GM19324 (cell line): ENCODE data around the gene CMTM3.
"Not testable (repeated sequence)": the region's sequence is repeated elsewhere in the genome, so short reads cannot be mapped to it uniquely, and the experiment has no call there.

ENCODE experiments used
- ATAC-seq: cut with Tn5 transposase; IDR thresholded peaks from one replicate; pipeline ENCODE4 v1.9.1; 2021; ENCODE audit warnings: mild to moderate bottlenecking, moderate library complexity; ENCODE audit not compliant: unreplicated experiment, low FRiP score

The CMTM3 gene

GRCh38 chr16:66630561-66631260 lies 26.2 kb downstream of the CMTM3 start:
- not testable (repeated sequence) for ATAC-seq

GRCh38 chr16:66631558-66631957 lies 27.1 kb downstream of the CMTM3 start:
- not testable (repeated sequence) for ATAC-seq

- no peak for ATAC-seq
Measured at GRCh38 chr16:66634527-66635196, 30.2 kb downstream of the CMTM3 start.

GRCh38 chr16:66635406-66635805 lies 30.9 kb downstream of the CMTM3 start:
- no peak for ATAC-seq

GRCh38 chr16:66636199-66636598 lies 31.7 kb downstream of the CMTM3 start:
- ATAC-seq = no peak

- no peak for ATAC-seq
Measured at GRCh38 chr16:66637806-66638205, 33.3 kb downstream of the CMTM3 start.

- no peak for ATAC-seq
Measured at GRCh38 chr16:66639091-66639885, 34.8 kb downstream of the CMTM3 start.

- no peak for ATAC-seq
Measured at GRCh38 chr16:66640724-66641314, 36.3 kb downstream of the CMTM3 start.

- ATAC-seq = no peak
Measured at GRCh38 chr16:66641387-66641786, 36.9 kb downstream of the CMTM3 start.

- ATAC-seq = no peak
Measured at GRCh38 chr16:66647866-66648265, 43.4 kb downstream of the CMTM3 start.

- ATAC-seq = no peak
Measured at GRCh38 chr16:66649167-66649566, 44.7 kb downstream of the CMTM3 start.

- ATAC-seq = no peak
Measured at GRCh38 chr16:66649636-66650205, 45.2 kb downstream of the CMTM3 start.

GRCh38 chr16:66650707-66651473 lies 46.4 kb downstream of the CMTM3 start:
- no peak for ATAC-seq

GRCh38 chr16:66651474-66651765 lies 46.9 kb downstream of the CMTM3 start:
- ATAC-seq = no peak

GRCh38 chr16:66651965-66652364 lies 47.5 kb downstream of the CMTM3 start:
- ATAC-seq = no peak

- no peak for ATAC-seq
Measured at GRCh38 chr16:66652661-66653360, 48.3 kb downstream of the CMTM3 start.

GRCh38 chr16:66653581-66654350 lies 49.3 kb downstream of the CMTM3 start:
- ATAC-seq = no peak

- no peak for ATAC-seq
Measured at GRCh38 chr16:66656547-66656946, 52.0 kb downstream of the CMTM3 start.
